Measurements from ENCODE around the gene RNF26. TPM values are rescaled to one million over a fixed set of nuclear protein-coding genes. Genes with fewer than 3 reads are reported as not detected.

The RNF26 gene
- total RNA-seq, 4 donors from 2014 or later, result 6.7 to 16.8 (median 13.1) TPM

DNA sequence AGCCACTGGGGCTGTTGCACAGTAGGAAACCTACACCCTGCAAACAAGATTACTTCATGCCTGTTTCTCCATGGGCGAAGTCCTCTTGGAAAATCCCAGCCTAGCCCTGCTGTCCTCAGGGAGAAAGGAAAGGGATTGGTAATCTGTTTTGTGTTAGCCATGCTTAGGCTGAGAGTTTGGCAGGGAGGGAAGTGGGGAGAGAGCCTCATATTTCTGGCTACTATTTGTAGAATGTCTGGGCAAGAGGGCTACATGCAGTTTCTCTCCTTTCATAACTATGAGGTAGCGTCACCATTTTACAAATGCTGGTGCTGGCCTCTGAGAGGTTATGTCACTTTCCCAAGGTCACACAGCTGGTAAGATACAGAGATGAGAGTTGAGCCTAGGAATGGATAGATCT is 12.9 kb downstream of the RNF26 start:
- no peak for DNase-seq (ENCODE audit: low spot score in 2 of 2)
- intact Hi-C loops (cut with DNase I; ENCODE audit: low total_unique reads), result no loop called here
- H3K4me3 ChIP-seq (ENCODE audit: low read depth, poor library complexity, severe bottlenecking), result no peak overlapping the region
- 53 to 56% methylated on average over 2 of the region's 2 CpGs for whole genome bisulfite sequencing, 2 donors
- TF ChIP-seq, protein P1, sequence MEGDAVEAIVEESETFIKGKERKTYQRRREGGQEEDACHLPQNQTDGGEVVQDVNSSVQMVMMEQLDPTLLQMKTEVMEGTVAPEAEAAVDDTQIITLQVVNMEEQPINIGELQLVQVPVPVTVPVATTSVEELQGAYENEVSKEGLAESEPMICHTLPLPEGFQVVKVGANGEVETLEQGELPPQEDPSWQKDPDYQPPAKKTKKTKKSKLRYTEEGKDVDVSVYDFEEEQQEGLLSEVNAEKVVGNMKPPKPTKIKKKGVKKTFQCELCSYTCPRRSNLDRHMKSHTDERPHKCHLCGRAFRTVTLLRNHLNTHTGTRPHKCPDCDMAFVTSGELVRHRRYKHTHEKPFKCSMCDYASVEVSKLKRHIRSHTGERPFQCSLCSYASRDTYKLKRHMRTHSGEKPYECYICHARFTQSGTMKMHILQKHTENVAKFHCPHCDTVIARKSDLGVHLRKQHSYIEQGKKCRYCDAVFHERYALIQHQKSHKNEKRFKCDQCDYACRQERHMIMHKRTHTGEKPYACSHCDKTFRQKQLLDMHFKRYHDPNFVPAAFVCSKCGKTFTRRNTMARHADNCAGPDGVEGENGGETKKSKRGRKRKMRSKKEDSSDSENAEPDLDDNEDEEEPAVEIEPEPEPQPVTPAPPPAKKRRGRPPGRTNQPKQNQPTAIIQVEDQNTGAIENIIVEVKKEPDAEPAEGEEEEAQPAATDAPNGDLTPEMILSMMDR (IDR thresholded peaks at IDR 0.05), result no peak
- no peak for TF ChIP-seq POLR2A (IDR thresholded peaks at IDR 0.05)

DNA sequence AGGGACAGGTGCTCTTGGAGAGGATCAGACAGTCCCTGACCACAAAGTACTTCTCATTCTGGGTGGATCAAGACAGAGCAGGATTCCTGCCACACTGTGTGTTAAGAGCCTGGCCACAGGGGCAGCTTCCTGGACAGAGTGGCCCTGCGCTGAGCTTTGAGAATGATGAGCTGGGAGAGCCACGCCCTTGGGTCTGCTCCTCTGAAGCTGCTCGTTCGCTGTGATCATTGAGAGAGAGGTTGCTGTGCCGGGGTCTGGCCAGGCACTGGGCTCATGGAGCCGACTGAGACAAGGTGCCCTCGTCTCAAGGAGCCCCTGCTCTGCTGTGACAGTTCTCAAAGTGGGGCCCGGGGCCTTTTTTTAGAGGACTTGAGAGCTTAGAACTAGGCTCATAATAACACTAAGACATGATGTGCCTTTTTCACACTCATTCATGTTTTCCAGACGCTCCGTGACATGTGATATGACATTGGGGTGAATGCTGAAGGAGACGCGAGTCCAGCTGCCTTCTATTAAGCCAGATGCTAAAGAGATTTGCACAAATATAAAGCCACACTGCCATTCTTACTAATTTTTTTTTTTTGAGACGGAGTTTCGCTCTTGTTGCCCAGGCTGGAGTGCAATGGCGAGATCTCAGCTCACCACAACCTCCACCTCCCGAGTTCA is 13.7 kb downstream of the RNF26 start:
- WGBS, 2 donors, result 59 to 60% methylated on average over 16 of the region's 16 CpGs
- intact Hi-C loops (cut with DNase I; ENCODE audit: low total_unique reads), result no loop called here
- DNase-seq (ENCODE audit: low spot score in 2 of 2), result no peak
- H3K4me3 ChIP-seq (ENCODE audit: low read depth, poor library complexity, severe bottlenecking), result no peak overlapping the region
- TF ChIP-seq, protein P1 (IDR thresholded peaks at IDR 0.05), result no peak
- TF ChIP-seq POLR2A (IDR thresholded peaks at IDR 0.05), result no peak

DNA sequence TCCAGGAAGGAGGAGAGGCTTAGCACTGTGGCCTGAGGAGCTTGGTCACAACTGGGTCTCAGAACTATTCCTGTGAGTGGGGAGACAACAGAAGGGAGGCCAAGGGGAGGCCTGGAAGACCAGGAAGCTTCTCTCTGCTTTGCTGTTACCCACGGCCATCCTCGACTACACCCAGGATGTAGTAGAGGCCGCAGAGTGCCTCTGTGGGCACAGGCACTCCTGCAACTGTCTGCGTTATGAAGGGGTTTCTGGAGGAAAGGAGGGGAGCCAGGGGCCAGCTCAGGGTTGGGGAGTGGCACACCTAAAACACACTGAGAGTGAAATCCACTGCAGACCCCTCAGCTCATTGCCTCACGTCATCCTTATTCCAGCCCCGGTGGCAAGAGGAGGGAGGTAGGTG is 16.0 kb downstream of the RNF26 start:
- 86% methylated on average over 6 of the region's 6 CpGs for WGBS, 2 donors
- no peak overlapping the region for H3K4me3 ChIP-seq (ENCODE audit: low read depth, poor library complexity, severe bottlenecking)
- no peak for DNase-seq (ENCODE audit: low spot score in 2 of 2)
- intact Hi-C loops (cut with DNase I; ENCODE audit: low total_unique reads), result no loop called here
- TF ChIP-seq, protein P1 (IDR thresholded peaks at IDR 0.05), result no peak
- no peak for TF ChIP-seq POLR2A (IDR thresholded peaks at IDR 0.05)

DNA sequence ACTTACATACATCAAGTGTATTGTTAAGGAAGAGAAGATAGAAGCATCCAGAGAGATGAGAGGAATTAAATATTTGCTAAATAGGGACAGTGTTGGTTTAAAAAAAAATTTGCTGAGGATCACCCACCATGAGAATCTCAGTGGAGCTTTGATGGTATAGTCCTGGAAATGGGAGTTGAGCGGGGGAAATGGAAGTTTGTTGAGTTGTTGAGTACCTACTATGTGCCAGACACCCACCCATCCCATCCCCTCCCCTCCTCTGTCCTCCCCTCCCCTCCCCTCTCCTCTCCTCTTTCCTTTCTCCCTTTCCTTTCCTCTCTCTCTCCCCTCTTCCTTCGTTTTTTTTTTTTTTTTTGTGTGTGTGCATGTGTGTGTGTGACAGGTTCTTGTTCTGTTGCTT is 16.9 kb downstream of the RNF26 start:
- 54 to 70% methylated on average over 2 of the region's 2 CpGs for WGBS, 2 donors
- H3K4me3 ChIP-seq (ENCODE audit: low read depth, poor library complexity, severe bottlenecking), result no peak overlapping the region
- DNase-seq (ENCODE audit: low spot score in 2 of 2), result no peak
- TF ChIP-seq, protein P1 (IDR thresholded peaks at IDR 0.05), result no peak
- no peak for TF ChIP-seq POLR2A (IDR thresholded peaks at IDR 0.05)
- intact Hi-C loops (cut with DNase I; ENCODE audit: low total_unique reads), result no loop called here

DNA sequence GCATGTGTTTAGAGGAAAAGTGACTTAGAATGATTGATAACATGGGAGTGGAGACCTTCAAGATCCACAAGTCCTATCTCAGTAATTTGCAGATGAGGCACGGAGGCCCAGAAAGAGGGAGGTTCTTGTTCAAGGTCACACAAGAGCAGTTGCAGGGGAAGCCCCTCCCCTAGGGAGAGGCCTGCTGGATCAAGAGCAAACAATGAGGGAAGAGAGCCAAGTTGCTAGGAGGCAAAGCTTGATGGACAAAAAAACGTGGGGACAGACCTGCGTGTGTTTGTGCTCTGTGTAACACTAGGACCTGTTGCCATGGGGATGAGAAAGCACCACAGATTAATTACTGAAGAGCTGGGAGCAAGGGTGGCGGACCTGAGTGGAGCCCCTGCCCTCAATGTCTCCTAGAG is 18.5 kb downstream of the RNF26 start:
- DNase-seq (ENCODE audit: low spot score in 2 of 2), result no peak
- intact Hi-C loops (cut with DNase I; ENCODE audit: low total_unique reads), result no loop called here
- H3K4me3 ChIP-seq (ENCODE audit: low read depth, poor library complexity, severe bottlenecking), result no peak overlapping the region
- no peak for TF ChIP-seq POLR2A (IDR thresholded peaks at IDR 0.05)
- TF ChIP-seq, protein P1 (IDR thresholded peaks at IDR 0.05), result no peak
- WGBS, 2 donors, result 19 to 35% methylated on average over 4 of the region's 4 CpGs

Measured in lower leg skin (tissue), 4 donors.